NCI-H460 (cell line): ENCODE results near the gene AKT1. TPM values are rescaled to one million over a fixed set of nuclear protein-coding genes. Genes with fewer than 3 reads are reported as not detected.
"Not testable (repeated sequence)": the region's sequence is repeated elsewhere in the genome, so short reads cannot be mapped to it uniquely, and the experiment has no call there.

Experiments
- DNase-seq: peaks from one replicate; pipeline ENCODE4 v3.0.0-alpha.2; 2016; ENCODE audit warnings: low read depth; ENCODE audit errors: extremely low read depth
- total RNA-seq: library from RNA; depleted of rRNA; stranded (reverse); fragments of >200 nt; shearing (Covaris generic); gene quantifications from 2 replicates; pipeline ENCODE4 v1.2.3, GENCODE V29; 2014

AKT1 gene
- total RNA-seq, 1 experiment from 2014 or later = 83.9 TPM

DNA sequence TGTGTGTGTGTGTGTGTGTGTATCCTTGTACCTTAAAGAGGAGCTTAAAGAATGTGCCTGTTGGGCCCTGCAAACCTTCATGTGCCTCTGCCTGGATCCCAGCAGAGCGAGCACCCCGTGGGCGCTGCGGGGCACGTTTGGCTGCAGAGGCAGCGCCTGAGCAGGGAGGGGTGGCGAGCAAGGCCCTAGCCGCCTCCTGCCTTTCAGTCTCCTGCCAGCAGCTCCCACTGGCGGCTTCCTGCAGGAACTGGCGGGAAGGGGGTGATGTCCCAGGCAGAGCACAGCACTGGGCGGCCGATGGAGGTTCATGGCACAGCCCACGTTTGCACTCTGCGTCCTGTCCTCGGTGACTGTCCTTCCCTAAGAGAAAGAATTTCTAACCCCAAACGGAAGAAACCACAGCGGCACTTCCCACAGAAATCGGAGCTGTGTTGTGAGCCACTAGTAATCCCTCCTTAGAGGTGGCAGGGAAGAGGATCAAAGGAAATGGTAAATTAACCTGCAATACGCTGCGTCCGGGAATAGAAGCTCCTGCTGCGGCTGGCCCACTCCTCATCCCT, 25.2 kb upstream of the AKT1 start:
- DNase-seq = peak; percentile 74

DNA sequence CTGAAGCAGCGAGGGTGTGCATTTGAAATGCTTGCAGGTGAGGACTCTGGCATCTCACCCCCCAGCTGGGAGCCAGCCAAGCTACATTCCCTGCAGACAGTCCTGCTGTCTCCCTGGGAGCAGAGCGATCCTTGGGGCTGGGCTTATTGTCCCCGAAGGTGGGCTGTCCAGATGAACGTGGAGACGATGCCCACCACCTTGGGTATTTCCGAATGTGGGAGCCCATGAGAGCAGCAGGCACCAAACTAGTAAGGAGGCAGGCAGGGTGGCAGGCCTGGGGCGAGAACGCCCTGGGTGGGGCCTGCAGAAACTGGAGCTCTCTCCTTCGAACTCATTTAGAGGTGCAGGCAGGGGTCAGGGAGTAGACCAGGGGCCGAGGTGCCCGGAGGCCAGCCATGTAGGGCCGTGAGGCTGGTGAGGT, 23.8 kb upstream of the AKT1 start:
- no peak for DNase-seq

DNA sequence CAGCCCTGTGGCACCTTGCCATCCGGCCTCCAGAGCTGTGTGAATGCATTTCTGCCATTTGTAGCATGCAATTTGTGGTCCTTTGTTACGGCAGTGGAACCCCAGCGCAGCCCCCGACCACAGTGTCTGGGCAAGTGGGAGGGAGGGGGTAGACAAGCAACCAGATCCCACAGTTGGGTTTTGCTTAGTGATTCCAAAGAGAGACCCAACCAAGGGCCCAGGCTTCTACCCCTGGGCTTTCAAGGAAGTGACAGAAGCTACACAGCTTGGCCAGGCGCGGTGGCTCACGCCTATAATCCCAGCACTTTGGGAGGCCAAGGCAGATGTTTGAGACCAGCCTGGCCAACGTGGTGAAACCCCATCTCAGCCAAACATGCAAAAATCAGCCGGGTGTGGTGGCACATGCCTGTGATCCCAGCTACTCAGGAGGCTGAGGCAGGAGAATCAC, 23.2 kb upstream of the AKT1 start:
- no peak for DNase-seq

DNA sequence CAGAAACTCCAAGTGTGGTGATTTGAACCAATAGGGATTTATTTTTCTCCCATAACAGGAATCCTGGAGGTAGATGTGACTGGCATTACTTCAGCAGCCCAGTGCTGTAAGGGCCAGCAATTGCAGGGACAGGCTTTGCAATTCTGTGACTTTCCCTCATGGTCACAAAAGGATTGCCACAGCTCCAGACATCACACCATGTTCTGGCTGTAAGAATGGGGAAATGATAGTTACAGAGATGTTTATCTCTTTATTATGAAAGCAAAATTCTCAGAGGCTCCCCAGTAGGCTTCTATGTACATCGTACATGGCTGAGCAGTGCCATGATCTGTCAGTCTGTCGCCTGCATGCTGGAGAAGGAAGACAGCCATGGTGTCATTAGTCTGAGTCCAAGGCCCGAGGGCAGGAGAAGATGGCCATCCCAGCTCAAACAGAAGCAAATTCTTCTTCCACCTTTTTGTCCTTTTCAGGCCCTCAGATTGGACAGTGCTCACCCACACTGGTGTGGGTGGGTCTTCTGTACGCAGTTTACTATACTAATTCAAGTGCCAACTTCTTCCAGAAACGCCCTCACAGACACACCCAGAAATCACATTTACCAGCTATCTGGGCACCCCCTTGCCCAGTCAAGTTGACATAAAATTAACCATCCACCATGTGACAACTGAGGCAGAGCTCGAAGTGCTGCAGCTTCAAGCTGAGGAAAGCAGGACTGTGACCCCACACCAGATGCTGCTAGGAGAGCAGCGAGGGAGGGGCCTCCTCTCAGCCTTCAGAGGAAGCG, 22.6 kb upstream of the AKT1 start:
- DNase-seq = no peak

DNA sequence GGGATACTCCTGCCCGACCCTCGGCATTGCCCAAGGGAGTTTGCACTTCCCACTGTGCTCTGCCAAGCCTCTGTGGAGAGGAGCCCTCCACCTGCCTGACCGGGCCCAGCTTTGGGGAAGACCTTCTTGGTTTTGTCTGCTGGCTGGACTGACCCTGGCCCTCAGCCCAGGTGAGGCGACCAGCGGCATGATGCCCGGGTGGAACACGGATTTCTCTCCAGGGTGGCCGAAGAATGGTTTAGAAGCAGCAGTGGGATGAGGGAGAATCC, 21.0 kb upstream of the AKT1 start:
- no peak for DNase-seq

DNA sequence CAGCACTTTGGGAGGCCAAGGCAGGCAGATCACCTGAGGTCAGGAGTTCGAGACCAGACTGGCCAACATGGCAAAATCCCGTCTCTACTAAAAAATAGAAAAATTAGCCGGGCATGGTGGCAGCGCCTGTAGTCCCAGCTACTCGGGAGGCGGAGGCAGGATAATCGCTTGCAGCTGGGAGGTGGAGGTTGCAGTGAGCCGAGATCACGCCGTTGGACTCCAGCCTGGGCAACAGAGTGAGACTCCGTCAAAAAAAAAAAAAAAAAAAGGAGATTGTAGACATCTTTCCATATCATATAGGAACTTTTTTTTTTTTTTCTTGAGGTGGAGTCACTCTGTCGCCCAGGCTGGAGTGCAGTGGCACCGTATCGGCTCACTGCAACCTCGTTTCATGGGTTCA, 19.2 kb upstream of the AKT1 start:
- not testable (repeated sequence) for DNase-seq

DNA sequence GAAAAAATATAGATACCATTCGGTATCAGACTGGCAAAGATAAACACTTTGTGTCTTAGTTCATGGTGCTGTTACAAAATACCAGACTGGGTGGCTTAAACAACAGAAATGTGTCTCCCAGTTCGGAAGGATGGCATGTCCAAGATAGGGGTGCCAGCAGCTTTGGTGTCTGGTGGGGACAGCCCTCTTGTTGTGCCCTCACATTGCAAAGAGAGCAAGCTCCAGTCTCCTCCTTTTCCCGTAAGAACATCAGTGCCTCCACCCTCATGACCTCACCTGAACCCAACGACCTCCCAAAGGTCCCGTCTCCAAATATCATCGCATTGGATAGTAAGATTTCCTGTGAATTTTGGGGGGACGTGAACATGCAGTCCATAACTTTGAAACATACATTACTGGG, 17.7 kb upstream of the AKT1 start:
- no peak for DNase-seq

DNA sequence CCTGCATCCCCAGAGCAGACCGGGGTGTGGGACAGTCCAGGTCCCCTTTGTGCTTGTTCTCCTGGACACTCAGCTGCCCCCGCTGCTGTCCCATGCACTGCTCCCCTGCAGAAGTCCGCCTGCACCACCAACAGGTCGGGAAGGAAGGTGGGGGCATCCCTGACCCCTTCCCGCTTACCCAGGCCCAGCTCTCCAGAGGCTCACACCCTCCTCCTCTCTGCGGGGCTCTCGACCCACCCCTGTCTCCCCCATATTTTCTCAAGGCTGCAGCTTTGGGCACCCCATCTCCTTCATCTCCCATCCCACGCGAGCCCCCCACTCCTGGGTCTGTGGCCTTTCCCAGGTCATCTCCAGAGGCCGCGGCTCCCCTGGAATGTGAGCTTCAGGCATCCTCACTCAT, 14.8 kb upstream of the AKT1 start:
- no peak for DNase-seq

DNA sequence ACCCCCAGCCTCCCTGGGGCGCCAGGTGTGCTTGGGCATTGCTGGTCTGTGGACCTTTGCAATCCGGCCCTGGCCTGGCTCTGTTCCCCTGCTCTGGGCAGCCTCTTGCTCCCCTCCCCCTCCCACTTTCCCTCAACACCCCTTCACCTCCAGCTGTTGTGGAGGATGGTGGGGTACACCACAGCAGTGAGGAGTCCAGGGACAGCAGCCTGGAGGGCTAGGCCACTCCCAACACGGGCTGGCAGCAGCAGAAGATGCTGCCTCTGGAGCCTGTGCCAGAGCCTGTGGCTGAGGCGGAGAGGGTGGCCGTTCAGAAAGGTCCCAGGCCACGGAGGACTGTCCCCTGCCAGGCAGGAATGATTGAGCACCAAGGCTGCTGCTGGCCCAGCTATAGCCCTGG, 12.9 kb upstream of the AKT1 start:
- DNase-seq = no peak

DNA sequence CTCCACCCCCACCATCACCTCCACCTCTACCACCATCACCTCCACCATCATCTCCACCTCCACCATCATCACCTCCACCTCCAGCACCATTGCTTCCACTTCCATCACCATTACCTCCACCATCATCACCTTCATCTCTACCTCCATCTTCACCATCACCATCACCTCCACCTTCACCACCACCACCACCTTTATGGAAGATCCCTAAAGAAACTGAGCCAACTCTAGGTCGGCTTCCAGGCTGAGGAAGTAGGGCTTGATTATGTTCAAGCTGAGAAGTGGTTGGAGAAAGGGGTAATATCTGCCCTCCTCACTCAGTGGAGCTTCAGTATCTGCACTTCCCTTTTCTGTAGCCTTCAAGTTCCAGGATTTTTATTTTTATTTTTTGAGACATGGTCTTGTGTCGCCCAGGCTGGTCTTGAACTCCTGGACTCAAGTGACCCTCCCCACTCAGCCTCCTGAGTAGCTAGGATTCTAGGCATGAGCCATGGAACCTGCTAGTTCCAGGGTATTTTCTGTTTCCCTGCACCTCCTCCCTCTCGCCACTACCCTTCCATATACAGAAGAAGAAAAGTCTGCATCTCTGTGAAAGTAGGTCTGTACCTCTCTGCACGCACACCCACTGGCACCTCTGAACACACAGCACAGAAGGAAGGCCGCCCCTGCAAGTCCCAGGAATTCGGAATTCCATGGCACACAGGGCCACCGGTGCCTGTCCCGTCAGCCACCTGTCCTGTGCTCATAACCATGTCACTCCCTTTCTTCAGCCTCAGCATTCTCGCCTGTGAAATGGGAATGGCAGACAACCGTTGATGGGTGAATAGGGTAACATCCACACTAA, 11.3 kb upstream of the AKT1 start:
- DNase-seq = no peak

DNA sequence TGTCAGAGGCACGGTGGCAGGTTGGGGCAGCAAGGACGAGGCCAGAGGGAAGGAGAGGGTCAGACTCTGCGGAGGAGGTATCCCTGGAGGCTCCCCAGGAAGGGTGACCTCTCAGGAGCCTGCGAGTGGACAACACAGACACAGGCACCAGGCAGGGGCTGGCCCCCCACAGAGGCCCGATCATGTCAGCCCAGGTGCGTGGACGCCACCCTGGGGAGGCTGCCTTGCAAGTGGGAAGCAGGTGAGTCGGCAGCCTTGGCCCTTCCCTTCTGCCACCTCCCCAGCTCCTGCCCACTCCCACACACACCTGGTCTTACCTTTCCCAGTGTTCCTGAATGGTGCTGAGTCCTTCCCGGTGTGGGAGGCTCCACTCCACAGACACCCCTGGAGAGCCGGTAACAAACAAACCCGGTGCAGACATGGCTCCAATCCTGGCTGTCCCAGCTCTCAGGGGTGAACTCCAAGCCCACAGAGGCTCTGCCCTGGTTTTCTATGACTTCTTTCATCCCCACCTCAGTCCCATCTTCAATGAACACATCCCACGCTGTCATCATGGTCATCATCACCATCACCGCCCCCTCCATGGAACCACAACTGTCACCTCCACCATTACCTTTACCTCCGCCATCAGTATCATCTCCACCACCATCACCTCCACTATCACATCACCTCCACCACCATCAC, 10.5 kb upstream of the AKT1 start:
- DNase-seq = no peak

DNA sequence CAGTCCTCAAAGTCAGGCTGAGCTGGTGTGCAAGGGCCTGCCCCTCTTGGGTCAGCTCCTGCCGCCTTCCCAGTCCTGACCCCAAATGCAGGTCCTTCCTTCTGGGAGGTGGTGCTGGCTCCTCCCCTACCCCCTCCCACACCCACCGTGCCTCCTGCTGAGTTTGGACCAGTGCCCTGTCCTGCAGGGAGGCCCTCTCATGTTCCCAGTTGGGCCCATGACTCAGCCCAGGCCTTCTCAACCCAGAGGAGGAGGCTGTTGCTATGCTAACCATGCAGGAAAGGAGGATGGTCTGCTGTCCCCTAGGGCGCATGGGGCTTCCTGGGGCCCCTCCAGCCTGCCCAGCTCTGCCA, 9.8 kb upstream of the AKT1 start:
- DNase-seq = no peak

DNA sequence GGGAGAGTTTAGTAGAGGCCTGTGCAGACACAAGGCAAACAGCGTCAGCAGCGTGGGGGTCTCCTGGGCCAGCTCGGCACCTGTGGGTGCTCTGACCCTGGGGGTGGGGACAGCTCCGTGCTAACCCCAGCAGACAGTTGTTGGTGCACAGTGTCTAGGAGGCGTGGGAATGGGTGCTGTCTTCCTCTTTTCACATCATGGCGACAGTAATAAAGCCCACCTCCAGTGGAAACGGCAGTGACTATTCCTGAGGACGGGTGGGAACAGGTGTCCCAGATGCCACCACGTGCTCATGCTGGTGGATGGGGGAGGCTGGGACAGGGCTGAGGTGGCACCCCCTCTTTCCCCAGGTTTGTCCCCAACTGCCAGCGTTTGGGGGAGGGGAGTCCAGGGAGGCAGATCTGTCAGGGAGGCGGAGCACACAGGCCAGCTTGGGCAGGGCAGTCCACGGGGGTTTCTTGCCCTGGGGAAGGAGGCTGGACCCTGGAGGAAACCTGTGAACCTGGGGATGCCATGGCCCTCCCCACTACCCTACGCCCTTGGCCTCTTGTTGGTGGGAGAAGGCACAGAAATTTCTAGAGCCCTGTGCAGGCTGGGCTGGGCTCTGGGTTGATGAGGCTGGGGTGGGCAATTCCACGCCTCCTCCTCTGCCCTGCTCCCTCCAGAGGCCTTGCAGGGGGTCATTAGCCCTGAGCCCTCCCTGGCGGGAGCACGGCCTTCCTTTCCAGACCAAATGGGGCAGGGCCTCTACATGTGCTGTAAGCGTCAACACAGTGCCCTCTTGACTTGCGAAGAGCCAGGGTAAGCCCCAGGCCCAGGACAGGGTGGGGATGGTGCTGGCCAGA, 9.2 kb upstream of the AKT1 start:
- no peak for DNase-seq

DNA sequence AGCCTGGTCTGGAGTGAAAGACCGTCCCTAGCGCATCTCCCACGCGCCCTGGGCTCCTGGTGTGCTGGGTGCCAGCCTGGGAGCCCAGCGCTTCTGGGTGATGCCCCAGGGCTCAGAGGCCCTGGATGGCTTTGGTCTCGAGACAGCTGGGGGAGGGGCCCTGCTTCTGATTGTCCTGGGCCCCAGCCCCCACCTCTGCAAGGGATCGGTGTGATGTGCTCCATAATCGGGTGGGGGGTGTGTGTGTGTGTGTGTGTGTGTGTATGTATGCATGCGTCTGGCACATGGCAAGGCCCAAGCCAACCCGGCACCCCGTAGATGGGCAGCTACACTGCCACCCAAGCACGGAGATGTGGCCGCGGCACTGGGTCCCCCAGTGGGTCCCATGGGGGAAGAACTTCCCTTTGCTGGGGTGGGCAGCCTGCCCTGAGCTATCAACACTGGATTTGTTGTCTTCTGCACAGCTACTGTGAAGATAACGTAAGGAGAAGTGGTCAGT, 8.4 kb upstream of the AKT1 start:
- no peak for DNase-seq

DNA sequence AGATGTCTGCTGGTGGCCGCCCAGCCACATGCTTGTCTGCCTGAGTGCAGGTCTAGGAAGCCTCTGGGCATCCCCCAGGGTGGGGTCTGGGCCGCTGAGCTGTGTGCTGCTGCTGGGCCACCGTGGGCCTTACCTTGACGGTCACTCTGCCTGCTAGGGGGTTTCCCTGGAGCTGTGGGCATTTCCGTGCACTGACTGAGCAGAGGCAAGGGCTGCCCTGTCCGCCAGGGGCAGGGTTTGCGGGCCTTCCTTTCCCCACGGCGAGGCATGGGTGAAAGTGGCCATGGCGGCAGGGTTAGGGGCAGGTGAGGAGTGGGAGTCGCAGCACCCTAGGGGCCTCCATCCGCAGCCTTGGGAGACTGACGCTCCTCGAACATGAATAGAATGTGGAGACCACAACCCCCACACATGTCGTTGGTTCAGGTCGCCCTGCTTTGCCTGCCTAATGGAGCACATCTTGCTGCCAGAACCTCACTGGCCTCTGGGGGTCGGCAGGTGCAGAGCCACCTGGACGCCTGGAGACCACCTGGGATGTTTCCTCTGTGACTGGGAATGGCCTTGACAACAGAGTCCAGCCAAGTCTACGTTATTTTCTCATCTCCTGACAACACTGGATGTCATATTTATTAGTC, 7.8 kb upstream of the AKT1 start:
- no peak for DNase-seq

DNA sequence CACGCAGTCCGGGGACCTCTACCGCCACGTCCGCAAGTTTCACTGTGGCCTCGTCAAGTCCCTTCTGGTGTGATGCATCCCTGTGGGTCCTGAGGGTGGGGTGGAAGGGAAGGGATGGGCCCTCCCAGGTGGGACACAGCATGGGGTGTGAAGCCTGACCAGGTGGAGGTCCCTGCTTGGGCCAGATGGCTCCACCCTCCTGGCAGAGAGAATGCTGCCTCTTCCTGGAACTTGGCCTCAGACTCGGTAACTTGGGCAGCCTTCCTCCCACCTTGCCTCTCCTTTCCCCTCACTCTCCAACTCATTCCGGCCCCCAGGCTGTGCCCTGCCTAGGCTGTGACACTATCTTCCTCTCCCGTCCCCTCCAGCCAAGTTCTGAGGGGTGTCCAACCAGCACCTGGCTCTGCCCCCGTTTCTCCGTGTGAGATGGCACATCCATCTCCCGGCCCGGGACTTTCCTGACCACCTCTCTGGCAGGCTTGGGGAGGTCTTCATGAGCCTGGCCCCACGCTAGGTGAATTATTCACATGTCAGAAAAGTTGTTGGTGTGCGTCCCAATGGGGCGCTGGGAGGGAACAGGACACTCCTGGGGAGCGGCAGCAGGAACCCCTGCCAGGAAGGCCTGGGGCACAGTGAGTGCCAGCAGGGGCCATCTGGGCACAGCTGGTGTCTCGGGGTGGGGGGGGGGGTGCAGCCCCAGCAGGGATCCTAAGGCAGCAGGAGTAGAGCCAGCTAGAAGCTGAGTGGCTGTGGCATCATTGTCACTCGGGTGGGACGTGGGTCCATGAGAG, 7.0 kb upstream of the AKT1 start:
- no peak for DNase-seq

DNA sequence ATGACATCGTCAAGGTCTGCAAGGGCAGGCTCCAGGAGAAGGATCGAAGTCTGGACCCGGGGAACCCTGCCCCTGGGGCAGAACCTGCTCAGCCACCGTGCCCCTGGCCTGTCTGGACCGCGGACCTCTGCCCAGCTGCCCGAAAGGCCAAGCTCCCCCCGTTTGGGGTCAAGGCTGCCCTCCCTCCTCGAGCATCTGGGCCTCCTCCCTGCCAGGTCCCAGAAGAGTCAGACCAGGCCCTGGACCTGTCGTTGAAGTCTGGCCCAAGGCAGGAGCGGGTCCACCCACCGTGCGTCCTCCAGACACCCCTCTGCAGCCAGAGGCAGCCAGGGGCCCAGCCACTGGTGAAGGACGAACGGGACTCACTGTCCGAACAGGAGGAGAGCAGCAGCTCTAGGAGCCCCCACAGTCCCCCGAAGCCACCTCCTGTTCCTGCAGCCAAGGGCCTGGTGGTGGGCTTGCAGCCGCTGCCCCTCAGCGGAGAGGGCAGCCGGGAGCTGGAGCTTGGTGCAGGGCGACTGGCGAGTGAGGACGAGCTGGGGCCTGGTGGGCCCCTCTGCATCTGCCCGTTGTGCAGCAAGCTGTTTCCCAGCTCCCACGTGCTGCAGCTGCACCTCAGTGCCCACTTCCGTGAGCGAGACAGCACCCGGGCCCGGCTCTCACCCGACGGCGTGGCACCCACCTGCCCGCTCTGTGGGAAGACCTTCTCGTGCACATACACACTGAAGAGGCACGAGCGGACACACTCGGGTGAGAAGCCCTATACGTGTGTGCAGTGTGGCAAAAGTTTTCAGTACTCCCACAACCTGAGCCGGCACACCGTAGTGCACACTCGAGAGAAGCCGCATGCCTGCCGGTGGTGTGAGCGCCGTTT, 6.2 kb upstream of the AKT1 start:
- DNase-seq = no peak
